Activated naive CD8-positive, alpha-beta T cell treated with anti-CD3 and anti-CD28 coated beads, Interleukin-2, amount 10 ng/mL, durations not matched to agents 7 days and 5 days (primary cell): Measurements from ENCODE around the gene SCOC. TPM values are rescaled to one million over a fixed set of nuclear protein-coding genes. Genes with fewer than 3 reads are reported as not detected.

Experiments
- total RNA-seq, 2 experiments: library from RNA; stranded (reverse); gene quantifications; one replicate each; pipeline ENCODE4 v1.2.3, GENCODE V29; 2021

Gene SCOC
- total RNA-seq, 2 experiments from 2014 or later = 24.0 to 26.5 TPM

Other genes starting within 250 kb of the SCOC start
- gene MAML3, start 219.5 kb upstream of the SCOC start, total RNA-seq = 1 to 10 TPM; 4.6 to 4.7 TPM
- not detected for gene CLGN, start 54.0 kb downstream of the SCOC start, total RNA-seq
- gene MGAT4D, start 124.6 kb downstream of the SCOC start, total RNA-seq = not detected
- 10 to 100 TPM; 21.8 to 22.9 TPM for gene ELMOD2, start 150.5 kb downstream of the SCOC start, total RNA-seq
- gene UCP1, start 195.3 kb downstream of the SCOC start, total RNA-seq = not detected